GM21360 (cell line): ENCODE data around the gene ASTN2.

Source experiments
- ATAC-seq: cut with Tn5 transposase; IDR thresholded peaks from one replicate; pipeline ENCODE4 v1.9.1; 2021; ENCODE audit warnings: mild to moderate bottlenecking, moderate library complexity; ENCODE audit not compliant: unreplicated experiment

Gene ASTN2

GRCh38 chr9:117303643-117304230 is 111.1 kb downstream of the ASTN2 start:
- ATAC-seq = no peak

GRCh38 chr9:117302487-117302886 is 112.4 kb downstream of the ASTN2 start:
- no peak for ATAC-seq

GRCh38 chr9:117300371-117301110 is 114.3 kb downstream of the ASTN2 start:
- ATAC-seq = no peak

- ATAC-seq = no peak
These were observed 118.4 kb downstream of the ASTN2 start for GRCh38 chr9:117296453-117296852.

- no peak for ATAC-seq
These were observed 121.4 kb downstream of the ASTN2 start for GRCh38 chr9:117293206-117294114.

GRCh38 chr9:117290856-117291622 is 123.8 kb downstream of the ASTN2 start:
- no peak for ATAC-seq

GRCh38 chr9:117290306-117290840 is 124.5 kb downstream of the ASTN2 start:
- ATAC-seq = no peak

- ATAC-seq = no peak
These were observed 128.6 kb downstream of the ASTN2 start for GRCh38 chr9:117286245-117286644.

GRCh38 chr9:117284414-117284813 is 130.4 kb downstream of the ASTN2 start:
- no peak for ATAC-seq

GRCh38 chr9:117282541-117282940 is 132.3 kb downstream of the ASTN2 start:
- ATAC-seq = no peak

- ATAC-seq = no peak
These were observed 136.3 kb downstream of the ASTN2 start for GRCh38 chr9:117278471-117279035.

- no peak for ATAC-seq
These were observed 136.8 kb downstream of the ASTN2 start for GRCh38 chr9:117278020-117278419.

GRCh38 chr9:117276444-117276843 is 138.4 kb downstream of the ASTN2 start:
- no peak for ATAC-seq

- ATAC-seq = no peak
These were observed 141.2 kb downstream of the ASTN2 start for GRCh38 chr9:117273612-117274011.

GRCh38 chr9:117268847-117269446 is 145.9 kb downstream of the ASTN2 start:
- ATAC-seq = no peak

- ATAC-seq = no peak
These were observed 147.9 kb downstream of the ASTN2 start for GRCh38 chr9:117266855-117267497.

- ATAC-seq = no peak
These were observed 149.6 kb downstream of the ASTN2 start for GRCh38 chr9:117265253-117265652.

GRCh38 chr9:117258184-117258866 is 156.5 kb downstream of the ASTN2 start:
- no peak for ATAC-seq

GRCh38 chr9:117253261-117253660 is 161.6 kb downstream of the ASTN2 start:
- no peak for ATAC-seq
